HTERT RPE-1 (cell line): ENCODE data around the gene CHRM1.
"Not testable (repeated sequence)": the region's sequence is repeated elsewhere in the genome, so short reads cannot be mapped to it uniquely, and the experiment has no call there.

ENCODE experiments used
- in situ Hi-C: fragments of 300-500 bp; cut with MboI; formaldehyde crosslinking; loops from 4 replicates; pipeline ENCODE4 v1.14.3; 2020; ENCODE audit warnings: low sequenced_read_pairs

Gene CHRM1, protein sequence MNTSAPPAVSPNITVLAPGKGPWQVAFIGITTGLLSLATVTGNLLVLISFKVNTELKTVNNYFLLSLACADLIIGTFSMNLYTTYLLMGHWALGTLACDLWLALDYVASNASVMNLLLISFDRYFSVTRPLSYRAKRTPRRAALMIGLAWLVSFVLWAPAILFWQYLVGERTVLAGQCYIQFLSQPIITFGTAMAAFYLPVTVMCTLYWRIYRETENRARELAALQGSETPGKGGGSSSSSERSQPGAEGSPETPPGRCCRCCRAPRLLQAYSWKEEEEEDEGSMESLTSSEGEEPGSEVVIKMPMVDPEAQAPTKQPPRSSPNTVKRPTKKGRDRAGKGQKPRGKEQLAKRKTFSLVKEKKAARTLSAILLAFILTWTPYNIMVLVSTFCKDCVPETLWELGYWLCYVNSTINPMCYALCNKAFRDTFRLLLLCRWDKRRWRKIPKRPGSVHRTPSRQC

DNA sequence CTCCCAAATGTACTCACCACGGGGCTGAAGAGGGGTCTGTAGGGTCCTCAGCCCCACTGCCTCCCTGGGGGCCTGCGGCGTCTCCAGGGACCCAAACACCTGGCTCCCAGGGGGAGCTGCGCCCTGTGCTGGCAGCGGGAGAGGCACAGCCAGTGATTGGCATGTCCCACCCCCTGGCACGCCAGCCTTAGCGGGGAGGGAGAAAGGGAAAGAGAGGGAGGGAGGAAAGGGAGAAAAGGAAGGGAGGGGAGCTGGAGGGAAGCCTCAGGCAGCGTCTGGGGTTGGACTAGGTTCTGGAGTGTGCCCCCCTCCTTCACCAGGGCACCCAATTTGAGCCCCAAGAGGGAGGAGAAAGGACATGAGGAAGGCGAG lies at the start of gene CHRM1:
Gene CHRM1 (minus strand): TSS at position 163 of the 372 bp plus-strand sequence. CDS start 10,263 bp downstream, outside the sequence.
- in situ Hi-C loops, result no loop called here

DNA sequence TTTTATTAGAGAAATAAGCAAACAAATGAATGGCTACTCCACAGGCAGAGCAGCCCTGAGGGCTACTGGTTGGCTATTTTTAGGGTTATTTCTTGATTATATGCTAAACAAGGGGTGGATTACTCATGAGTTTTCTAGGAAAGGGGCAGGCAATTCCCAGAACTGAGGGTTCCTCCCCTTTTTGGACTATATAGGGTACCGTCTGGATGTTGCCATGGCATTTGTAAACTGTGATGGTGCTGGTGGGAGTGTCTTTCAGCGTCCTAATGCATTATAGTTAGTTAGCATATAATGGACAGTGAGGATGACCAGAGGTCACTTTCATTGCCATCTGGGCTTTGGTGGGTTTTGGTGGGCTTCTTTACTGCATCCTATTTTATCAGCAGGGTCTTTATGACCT lies 44.4 kb upstream of the CHRM1 start:
- in situ Hi-C loops, result no loop called here

DNA sequence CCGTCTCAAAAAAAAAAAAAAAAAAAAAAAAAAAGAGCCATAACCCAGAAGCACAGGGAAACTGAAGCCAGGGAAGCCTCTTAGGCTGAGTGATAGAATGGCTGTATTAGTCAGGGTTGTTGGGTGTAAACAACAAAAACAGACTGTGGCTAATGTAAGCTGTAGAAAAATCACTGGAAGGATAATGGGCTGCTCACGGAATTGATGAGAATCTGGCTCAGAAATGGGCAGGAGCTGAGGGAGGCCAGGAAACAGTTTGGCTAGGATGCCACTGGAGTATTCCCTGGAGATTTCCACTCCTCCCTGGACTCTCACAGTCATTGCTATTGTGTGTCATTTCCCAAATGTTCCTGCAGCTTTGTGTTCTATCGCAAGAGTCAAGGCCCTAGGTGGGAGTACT lies 41.2 kb upstream of the CHRM1 start:
- in situ Hi-C loops, result no loop called here

DNA sequence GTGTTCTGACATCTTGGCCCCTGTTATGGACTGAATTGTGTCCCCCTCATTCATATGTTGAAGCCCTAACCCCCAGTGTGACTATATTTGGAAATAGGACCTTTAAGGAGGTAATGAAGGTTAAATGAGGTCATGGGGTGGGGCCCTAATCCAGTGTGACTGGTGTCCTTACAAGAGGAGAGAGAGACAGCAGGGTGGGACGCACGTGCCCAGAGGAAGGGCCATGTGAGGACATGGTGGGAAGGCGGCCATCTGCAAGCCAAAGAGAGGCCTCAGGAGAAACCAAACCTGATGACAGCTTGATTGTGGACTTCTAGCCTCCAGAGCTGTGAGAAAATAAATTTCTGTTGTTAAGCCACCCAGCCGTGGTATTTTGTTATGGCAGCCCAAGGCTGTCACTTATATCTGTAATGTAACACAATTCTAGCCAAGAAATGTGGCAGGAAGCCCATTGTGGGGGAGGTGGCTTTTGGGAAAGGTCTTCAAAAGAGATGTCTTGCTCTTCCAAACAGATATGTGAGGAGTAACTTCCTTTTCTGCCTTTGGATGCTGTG lies 39.9 kb upstream of the CHRM1 start:
- in situ Hi-C loops, result no loop called here

DNA sequence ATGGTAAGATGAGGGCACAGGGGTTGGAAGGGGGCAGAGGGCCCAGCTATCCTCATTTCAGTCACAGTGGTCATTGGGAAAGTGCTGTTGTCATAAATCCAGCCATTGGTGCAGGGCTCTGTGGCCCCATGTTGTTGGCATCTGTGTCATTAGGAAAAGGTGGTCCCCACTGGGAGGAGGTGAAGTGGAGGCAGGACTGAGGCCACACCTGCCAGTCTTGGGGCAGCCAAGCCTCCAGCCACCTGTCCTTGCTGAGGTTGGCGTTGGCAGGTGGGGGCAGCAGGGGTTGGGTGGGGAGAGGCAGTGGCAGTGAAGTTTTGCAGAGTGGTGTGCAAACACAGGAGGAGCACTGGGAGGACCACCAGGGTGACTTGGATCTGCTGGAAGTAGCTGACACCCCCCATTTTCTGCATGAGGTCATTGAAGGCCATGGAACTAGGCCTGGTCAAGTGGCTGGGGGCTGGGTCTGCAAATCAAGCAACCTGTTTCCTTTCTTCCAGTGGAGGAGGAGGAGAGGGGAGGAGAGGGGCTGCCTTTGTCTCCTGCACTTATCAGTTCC lies 38.3 kb upstream of the CHRM1 start:
- in situ Hi-C loops, result no loop called here

DNA sequence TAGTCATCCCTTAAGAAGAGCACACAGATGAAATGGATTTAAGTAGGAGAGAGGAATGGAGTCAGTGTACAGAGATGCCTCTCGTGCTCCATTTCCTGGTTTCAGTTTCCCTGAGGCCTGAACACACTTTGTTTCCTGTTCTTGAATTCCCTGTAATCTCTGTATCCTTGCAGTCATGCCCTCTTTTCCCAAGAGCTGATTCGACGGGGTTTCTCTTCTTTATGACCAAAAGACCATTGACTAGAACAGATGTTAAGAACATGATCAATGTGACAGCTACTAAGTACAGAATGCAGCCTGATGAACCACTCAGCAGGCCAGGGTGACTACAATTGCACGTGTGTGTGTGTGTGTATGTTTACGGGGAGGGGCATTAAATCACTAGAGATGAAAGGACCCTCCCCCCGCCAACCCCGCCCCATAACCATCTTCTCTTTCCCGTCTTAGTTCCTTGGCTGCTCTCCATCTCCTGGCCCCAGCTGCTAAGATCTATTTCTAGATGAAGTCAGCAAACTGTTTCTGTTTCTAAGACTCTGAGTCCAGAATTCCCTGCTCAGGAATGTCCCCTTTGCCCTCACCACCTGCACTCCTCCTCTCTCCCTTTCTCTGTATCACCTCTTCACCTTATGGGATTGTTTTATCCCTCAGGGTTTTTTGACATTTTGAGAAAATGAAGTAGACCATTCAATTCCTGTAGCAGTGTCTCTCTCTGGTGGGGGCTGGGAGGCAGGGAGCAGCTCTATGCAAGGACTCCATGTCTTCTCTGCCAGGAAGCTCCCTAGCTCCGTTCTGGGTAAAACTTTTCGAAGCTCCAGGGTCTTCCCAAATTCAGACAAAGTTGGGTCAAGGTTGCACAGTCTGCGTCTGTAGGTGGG lies 37.6 kb upstream of the CHRM1 start:
- in situ Hi-C loops, result no loop called here

DNA sequence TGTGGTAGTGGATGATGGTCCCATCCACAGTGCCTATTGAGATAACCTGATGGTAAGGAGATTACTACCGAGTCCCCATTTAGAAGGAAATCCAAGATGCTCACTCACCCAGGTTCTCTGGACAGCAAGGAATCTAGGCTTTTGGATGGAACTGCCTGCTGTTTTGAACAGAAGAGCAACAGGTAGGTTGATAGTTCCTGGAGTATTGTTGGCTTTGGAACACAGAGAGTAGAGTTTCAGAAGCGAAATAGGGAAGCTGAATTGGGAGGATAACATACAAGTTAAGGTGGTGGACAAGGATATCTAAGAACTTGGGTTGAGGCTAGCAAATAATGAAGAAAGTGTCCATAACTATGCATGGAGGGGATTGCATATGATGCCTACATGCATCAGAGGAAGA lies 36.0 kb upstream of the CHRM1 start:
- in situ Hi-C loops, result no loop called here

DNA sequence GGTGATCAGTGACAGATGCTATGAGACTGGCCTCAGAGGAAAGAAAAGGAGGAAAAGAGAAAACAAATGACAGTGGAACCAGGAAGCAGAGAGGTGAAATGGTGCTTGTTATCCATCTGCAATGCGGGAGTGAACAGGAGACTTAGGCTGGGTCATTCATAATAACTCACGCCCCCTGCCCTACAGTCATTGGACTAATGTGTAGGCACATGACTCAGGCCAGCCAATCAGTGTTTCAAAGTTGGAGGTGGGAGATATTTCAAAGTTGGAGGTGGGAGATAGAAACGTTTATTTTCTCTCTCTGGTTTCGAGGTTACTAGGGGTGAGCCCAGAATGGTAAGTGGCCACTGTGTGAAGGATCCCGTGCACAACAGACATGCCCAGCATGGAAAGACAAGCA lies 33.3 kb upstream of the CHRM1 start:
- in situ Hi-C loops, result no loop called here

DNA sequence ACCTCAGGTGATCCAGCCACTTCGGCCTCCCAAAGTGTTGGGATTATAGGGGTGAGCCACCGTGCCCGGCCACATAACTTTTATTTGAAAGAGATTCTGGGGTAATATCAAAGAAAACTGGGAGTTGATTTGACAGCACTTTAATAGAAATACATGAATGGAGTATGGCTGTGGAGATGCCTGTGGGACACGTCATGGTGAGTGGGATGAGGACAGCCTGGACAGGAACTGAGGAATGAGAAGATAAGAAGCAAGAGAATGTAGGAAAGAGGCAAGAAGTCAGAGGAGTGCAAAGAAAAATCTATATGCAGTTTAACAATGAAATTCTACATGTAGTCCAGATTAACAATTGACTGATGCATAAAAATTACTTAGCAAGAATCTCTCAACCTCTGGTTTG lies 32.6 kb upstream of the CHRM1 start:
- in situ Hi-C loops, result no loop called here

DNA sequence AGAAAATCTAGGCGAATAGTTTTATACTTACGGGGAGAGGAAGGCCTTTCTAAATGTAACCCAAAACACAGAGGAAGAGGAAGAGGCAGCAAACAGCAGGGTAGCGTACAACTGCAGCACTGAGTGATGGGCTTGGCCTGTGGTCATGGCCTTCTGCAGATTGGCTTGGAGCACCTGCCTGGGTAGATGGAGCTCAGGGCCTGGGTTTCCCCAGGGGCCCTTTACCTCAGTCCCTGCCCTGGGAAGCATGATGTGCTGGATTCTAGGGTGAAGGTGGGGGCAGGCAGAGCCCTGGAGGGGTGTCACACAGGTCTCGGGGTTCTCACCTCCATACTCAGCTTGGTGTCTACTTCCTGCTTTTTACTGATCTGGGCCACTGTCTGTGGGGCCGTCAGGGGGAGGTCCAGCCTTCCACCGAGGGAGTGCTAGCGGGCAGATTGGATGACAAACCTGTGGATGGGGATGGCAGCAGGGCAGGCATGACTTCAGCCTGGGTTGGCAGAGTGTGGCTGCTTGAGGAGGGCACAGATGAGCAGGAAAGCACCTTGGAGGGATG lies 27.7 kb upstream of the CHRM1 start:
- in situ Hi-C loops, result no loop called here

DNA sequence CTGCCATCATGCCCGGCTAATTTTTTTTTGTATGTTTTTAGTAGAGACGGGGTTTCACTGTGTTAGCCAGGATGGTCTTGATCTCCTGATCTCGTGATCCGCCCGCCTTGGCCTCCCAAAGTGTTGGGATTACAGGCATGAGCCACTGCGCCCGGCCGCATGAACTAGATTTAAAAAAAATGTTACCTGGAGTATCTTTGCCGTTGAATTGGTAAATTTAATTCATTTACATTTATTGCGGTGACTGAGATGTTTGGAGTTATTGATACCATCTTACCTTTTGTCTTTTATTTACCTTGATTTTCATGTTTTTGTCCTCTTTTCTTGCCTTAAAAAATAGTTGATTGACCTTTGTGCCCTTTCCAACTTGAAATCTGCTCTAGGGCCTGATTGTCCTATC lies 24.4 kb upstream of the CHRM1 start:
- in situ Hi-C loops, result not testable (repeated sequence)

DNA sequence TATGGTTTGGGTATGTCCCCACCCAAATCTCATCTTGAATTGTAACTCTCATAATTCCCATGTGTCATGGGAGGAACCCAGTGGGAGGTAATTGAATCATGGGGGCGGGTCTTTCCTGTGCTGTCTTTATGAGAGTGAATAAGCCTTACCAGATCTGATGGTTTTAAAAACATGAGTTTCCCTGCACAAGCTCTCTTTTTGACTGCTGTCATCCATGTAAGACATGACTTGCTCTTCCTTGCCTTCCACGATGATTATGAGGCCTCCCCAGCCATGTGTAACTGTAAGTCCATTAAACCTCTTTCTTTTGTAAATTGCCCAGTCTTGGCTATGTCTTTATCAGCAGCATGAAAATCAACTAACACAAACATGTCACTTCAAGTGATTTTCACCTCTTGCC lies 16.4 kb upstream of the CHRM1 start:
- in situ Hi-C loops, result not testable (repeated sequence)

DNA sequence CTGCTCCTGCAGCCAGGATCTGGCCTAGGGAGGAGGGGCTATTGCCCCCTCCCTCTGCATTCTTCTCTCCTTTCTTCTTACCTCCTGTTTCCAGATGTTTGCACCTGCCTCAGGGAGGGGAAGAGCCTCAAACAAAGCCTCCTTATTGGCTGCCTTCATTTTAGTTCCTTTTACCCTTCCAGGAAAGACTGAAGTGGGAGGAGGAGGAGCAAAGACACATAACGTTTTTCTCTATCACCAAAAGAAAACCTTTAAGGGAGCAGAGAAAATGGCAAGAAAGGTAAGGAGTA lies 13.3 kb upstream of the CHRM1 start:
- in situ Hi-C loops, result no loop called here

DNA sequence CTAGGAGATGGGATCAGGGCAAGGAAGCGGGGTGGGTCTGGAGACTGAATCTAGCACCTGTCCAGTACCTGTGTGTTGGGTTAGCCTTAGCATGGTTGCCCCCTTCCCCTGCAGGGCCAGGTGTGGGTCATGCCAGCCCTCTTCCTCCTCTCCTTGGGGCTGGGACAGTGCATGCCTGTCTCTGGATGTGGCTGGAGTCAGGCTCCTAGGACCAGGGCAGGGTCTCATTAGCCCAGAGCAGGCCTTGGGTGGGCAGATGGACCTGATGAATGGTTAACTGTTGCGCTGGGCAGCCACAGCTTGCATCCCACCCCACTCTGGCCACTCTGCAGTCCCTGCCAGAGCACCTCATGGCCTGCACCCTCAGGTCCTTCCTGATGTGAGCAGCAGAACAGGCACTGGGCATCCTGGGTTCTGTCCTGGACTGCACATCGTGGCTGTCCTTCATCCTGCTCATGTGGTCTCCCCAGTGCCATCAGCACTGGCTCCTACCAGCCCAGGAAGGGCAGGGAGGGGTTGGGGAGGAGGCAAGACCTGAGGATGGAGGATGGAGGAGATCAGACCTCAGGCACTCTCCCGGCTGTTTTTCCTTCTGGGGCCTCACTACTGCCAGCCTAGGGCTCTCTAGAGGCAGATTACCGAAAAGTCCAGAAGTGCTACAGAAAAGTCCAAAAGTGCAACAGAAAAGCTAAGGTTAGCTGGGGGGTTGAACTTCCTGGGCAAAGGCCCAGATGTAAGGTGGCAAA lies 12.8 kb upstream of the CHRM1 start:
- in situ Hi-C loops, result no loop called here

DNA sequence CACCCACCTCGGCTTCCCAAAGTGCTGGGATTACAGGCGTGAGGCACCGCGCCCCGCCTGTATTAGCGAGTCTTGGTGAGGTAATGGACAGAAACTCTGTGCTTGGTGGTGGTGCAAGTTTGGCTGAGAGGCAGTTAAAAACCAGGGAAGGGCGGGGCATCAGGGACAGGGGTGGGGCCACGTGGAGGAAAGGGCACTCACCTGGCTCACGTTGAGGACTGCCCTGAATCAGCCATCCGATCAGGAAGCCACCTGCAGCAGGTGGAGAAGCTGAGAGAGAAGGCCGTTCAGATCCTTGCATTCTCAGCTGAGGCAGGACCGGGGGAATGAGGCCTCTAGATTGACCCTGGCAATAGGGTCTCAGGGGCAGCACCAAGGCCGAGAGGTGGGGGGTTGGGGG lies 12.1 kb upstream of the CHRM1 start:
- in situ Hi-C loops, result no loop called here

DNA sequence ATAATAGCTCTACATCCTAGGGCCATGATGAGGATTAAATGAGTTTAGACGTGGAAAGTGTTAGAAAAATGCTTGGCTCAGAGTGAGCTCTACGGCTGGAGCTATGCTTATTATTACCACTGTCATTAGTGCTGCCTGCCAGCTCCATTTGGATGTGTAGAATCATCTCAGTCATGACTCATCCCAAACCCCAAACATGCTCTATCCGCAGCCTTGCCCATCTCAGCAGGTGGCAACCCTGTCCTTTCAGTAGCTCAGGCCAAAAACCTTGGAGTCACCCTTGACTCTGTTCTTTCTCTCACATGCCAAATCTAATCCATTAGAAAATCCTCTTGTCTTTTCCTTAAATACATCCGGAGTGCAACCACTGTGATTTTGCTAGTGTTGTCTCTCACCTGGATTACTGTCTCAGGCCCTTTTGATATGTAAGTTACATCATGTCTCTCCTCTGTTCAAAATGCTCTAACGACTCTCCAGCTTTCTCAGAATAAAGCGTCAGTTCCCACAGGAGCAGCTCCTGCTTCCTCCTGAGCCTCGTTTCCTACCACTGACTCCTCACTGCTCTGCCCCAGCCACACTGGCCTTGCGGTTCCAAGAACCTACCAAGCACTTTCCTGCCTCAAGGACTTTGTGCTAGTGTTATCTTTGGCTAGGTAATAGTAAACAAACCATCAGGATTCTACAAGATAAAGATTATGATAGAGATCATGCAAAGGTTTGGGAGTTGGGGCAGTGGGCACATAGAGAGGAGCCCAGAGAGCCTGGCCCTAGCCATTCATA lies 10.5 kb upstream of the CHRM1 start:
- in situ Hi-C loops, result no loop called here

DNA sequence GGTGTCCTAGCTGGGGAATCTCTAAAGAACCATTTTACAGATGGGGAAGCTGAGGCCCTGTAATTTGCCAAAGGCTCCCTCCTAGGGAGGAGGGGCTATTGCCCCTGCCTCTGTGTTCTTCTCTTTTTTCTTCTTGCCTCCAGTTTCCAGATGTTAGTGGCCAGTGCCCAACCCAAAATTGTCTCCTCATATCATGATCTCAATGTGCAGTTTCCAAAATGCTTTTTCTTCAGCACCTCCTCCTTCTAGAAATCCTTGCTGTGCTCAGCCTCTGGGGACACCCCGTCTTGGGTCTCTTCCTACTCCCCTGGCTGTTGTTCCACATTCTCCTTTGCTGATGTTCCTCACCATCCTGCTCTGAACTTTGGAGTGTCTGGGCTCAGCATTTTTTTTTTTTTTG lies 9.5 kb upstream of the CHRM1 start:
- in situ Hi-C loops, result no loop called here

DNA sequence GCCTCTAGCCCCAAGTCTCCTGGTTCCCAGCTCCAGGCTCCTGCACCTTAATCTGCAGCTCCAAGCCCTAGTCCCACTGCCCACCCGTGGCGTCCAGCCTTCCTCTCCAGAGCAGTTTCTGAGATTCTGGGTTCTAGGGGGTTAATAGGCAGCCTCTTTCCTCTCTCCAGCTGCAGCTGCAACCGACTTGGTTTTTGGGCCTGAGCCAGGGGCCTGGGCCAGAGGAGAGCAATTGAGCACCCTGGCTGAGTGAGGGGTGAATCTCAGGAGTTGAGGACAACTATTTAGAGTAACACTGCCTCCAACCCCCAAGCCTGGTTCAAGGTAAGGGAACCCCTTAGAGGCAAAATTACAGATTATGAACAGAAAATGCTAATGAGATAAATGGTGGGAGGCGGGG lies 9.0 kb upstream of the CHRM1 start:
- in situ Hi-C loops, result no loop called here

DNA sequence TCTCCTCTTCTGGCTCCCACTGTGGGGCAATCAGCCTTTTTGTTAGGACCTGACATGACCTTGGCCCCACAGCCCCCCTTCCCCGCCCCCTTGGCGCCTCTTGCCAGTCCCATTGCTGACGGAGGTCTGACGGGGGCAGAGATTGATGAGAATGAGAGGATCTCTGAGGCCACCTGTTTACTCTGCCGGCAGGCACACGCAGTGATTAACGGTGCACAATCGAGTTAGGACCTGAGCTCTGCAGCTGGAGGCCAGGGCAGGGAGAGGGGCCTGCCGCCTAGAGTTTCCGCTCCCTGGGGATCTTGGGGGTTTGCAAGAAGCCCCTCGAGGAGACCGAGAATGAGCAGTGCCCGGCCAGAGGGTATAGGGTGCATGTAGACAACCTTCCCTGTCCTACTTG lies 6.8 kb upstream of the CHRM1 start:
- in situ Hi-C loops, result no loop called here
